ENCODE data around the gene FAM76A. TPM values are rescaled to one million over a fixed set of nuclear protein-coding genes. Genes with fewer than 3 reads are reported as not detected.

FAM76A gene
- polyA plus RNA-seq, 1 donor (not counting 4 experiments of a cell fraction or from before 2014, with no cell fraction given) = 13.5 TPM

DNA sequence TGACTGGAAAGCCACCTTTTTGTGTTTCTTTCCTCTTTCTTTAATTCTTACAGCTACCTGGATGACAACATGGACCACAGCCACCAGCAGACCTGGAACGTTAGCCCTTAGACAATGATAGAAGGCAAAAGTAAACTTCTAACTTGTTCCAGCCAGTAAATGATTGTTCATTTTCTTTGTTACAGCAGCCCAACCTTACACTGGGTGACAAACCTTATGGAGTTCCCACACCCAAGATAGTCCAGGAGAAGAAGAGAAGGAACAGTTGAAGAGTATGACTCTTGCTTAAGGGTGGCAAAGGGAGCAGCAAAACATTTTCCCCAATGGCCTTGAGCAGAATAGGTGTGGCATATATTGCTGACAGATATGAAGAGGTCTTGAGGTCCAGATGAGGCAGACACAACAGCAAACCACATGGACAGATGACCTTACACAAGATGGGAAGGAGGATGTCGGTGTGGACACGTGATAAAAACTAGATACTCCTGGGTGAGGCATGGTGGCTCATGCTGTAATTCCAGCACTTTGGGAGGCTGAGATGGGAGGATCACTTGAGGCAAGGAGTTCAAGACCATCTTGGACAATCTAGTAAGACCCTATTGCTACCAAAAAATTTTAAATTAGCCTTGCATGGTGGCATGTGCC is 11.8 kb upstream of the FAM76A start:
- dilution Hi-C loops (cut with MboI; ENCODE audit: extremely low pct_ligation_motif_present, low sequenced_read_pairs) = no loop called here
- Histone ChIP-seq H3K4me2 (ENCODE audit: control insufficient read depth, extremely low read depth, insufficient read depth, low read depth, low read length) (no peak overlapping the region), H3K36me3 (ENCODE audit: control insufficient read depth in 2 of 2, extremely low read depth in 1 of 2, insufficient read depth in 2 of 2, low read length in 2 of 2) (no peaks in the 10 kb centered on the region), H3K4me3 (ENCODE audit: control insufficient read depth in 2 of 3, extremely low read depth in 1 of 3, insufficient read depth in 2 of 3, low read depth in 1 of 3, low read length in 3 of 3) (no peak overlapping the region), H2AFZ (ENCODE audit: control insufficient read depth, low read length) (no peak overlapping the region), H3K9me1 (ENCODE audit: control insufficient read depth, extremely low read depth, insufficient read depth, low read length) (no peaks in the 10 kb centered on the region), H3K9ac (ENCODE audit: control insufficient read depth, extremely low read depth, insufficient read depth, low read length) (no peak overlapping the region), H3K79me2 (ENCODE audit: control insufficient read depth, insufficient read depth, low read length) (no peaks in the 10 kb centered on the region), H3K4me1 (ENCODE audit: control insufficient read depth, extremely low read depth, insufficient read depth, low read length) (peaks cover 1% of the 10 kb centered on the region), H3K9me3 (ENCODE audit: control insufficient read depth, low read depth, low read length) (no peaks in the 10 kb centered on the region), H3K27ac (ENCODE audit: control insufficient read depth, insufficient read depth, low read length) (no peak overlapping the region), H3K27me3 (ENCODE audit: control insufficient read depth, extremely low read depth, insufficient read depth, low read length) (no peaks in the 10 kb centered on the region), H4K20me1 (ENCODE audit: control insufficient read depth, extremely low read depth, insufficient read depth, low read length) (no peaks in the 10 kb centered on the region)
- TF ChIP-seq EZH2 (IDR thresholded peaks at IDR 0.05; ENCODE audit: low read length) = no peak
- TF ChIP-seq, protein P1, sequence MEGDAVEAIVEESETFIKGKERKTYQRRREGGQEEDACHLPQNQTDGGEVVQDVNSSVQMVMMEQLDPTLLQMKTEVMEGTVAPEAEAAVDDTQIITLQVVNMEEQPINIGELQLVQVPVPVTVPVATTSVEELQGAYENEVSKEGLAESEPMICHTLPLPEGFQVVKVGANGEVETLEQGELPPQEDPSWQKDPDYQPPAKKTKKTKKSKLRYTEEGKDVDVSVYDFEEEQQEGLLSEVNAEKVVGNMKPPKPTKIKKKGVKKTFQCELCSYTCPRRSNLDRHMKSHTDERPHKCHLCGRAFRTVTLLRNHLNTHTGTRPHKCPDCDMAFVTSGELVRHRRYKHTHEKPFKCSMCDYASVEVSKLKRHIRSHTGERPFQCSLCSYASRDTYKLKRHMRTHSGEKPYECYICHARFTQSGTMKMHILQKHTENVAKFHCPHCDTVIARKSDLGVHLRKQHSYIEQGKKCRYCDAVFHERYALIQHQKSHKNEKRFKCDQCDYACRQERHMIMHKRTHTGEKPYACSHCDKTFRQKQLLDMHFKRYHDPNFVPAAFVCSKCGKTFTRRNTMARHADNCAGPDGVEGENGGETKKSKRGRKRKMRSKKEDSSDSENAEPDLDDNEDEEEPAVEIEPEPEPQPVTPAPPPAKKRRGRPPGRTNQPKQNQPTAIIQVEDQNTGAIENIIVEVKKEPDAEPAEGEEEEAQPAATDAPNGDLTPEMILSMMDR (optimal IDR thresholded peaks at IDR 0.05 in 1 of 3, IDR thresholded peaks at IDR 0.05 in 1 of 3, conservative IDR thresholded peaks at IDR 0.05 in 1 of 3; ENCODE audit: extremely low read depth in 1 of 3, insufficient read depth in 2 of 3, low read length in 3 of 3) = no peak
- DNase-seq (ENCODE audit: low read depth, low spot score) = no peak
- no peak for FAIRE-seq

DNA sequence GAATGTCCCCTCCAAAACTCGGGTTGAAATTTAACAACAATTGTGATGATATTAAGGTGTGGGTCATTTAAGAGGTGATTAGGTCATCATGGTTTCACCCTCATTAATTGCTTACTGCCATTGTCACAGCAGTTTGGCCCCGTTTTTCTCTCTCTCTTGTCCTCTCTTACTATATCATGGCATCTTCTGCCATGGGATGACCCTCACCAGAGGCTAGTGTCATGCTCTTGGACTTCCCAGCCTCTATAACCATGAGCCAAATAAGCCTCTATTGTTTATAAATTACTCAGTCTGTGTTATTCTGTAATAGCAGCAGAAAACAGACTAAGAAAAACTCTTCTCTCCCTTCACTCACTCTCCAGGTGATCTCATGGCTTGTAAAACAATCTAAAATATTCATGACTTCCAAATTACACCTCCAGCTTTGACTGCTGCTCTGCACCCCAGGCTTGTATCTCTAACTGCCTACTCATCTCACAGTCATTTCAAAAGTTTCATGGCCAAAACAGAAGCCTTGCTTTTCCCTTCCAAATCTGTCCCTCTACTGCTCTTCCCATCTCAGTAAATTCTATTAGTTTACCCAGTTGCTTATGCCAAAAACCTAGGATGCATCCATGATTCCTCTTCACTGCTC is 9.4 kb upstream of the FAM76A start:
- no peak for FAIRE-seq

More for the DNA sequence above, 9.4 kb upstream of the FAM76A start:
- TF ChIP-seq EZH2 (IDR thresholded peaks at IDR 0.05; ENCODE audit: low read length) = no peak
- TF ChIP-seq, protein P1 (optimal IDR thresholded peaks at IDR 0.05 in 1 of 3, IDR thresholded peaks at IDR 0.05 in 1 of 3, conservative IDR thresholded peaks at IDR 0.05 in 1 of 3; ENCODE audit: extremely low read depth in 1 of 3, insufficient read depth in 2 of 3, low read length in 3 of 3) = no peak
- H3K4me3 ChIP-seq (ENCODE audit: control insufficient read depth in 2 of 3, extremely low read depth in 1 of 3, insufficient read depth in 2 of 3, low read depth in 1 of 3, low read length in 3 of 3) = no peak overlapping the region
- no peaks in the 10 kb centered on the region for H3K27me3 ChIP-seq (ENCODE audit: control insufficient read depth, extremely low read depth, insufficient read depth, low read length)
- H2AFZ ChIP-seq (ENCODE audit: control insufficient read depth, low read length) = no peak overlapping the region
- H3K4me1 ChIP-seq (ENCODE audit: control insufficient read depth, extremely low read depth, insufficient read depth, low read length) = peaks cover 8% of the 10 kb centered on the region
- H3K79me2 ChIP-seq (ENCODE audit: control insufficient read depth, insufficient read depth, low read length) = no peaks in the 10 kb centered on the region
- dilution Hi-C loops (cut with MboI; ENCODE audit: extremely low pct_ligation_motif_present, low sequenced_read_pairs) = no loop called here
- no peaks in the 10 kb centered on the region for H3K36me3 ChIP-seq (ENCODE audit: control insufficient read depth in 2 of 2, extremely low read depth in 1 of 2, insufficient read depth in 2 of 2, low read length in 2 of 2)
- H4K20me1 ChIP-seq (ENCODE audit: control insufficient read depth, extremely low read depth, insufficient read depth, low read length) = no peaks in the 10 kb centered on the region
- no peak overlapping the region for H3K4me2 ChIP-seq (ENCODE audit: control insufficient read depth, extremely low read depth, insufficient read depth, low read depth, low read length)
- no peaks in the 10 kb centered on the region for H3K9me3 ChIP-seq (ENCODE audit: control insufficient read depth, low read depth, low read length)
- DNase-seq (ENCODE audit: low read depth, low spot score) = no peak
- no peak overlapping the region for H3K27ac ChIP-seq (ENCODE audit: control insufficient read depth, insufficient read depth, low read length)
- no peaks in the 10 kb centered on the region for H3K9me1 ChIP-seq (ENCODE audit: control insufficient read depth, extremely low read depth, insufficient read depth, low read length)
- no peak overlapping the region for H3K9ac ChIP-seq (ENCODE audit: control insufficient read depth, extremely low read depth, insufficient read depth, low read length)
